ENCODE data around the gene GNPTAB.
A peak's percentile ranks its signal among the peaks of the same experiment; 100 is the strongest.

Gene GNPTAB

GRCh38 chr12:101729842-101730241 is 100.9 kb downstream of the GNPTAB start:
- DNase-seq, result no peak

- no peak for DNase-seq
Observed at GRCh38 chr12:101727098-101727497, 103.7 kb downstream of the GNPTAB start.

- DNase-seq, result no peak
Observed at GRCh38 chr12:101722392-101722791, 108.4 kb downstream of the GNPTAB start.

- DNase-seq, result no peak
Observed at GRCh38 chr12:101720118-101720517, 110.6 kb downstream of the GNPTAB start.

GRCh38 chr12:101719566-101719965 is 111.2 kb downstream of the GNPTAB start:
- no peak for DNase-seq

GRCh38 chr12:101714877-101715444 is 115.8 kb downstream of the GNPTAB start:
- no peak for DNase-seq

GRCh38 chr12:101713930-101714329 is 116.8 kb downstream of the GNPTAB start:
- DNase-seq, result no peak

GRCh38 chr12:101713059-101713682 is 117.6 kb downstream of the GNPTAB start:
- no peak for DNase-seq

GRCh38 chr12:101710288-101710687 is 120.5 kb downstream of the GNPTAB start:
- no peak for DNase-seq

GRCh38 chr12:101707131-101707782 is 123.5 kb downstream of the GNPTAB start:
- no peak for DNase-seq

GRCh38 chr12:101706403-101706802 is 124.4 kb downstream of the GNPTAB start:
- DNase-seq, result no peak

- no peak for DNase-seq
Observed at GRCh38 chr12:101703487-101703886, 127.3 kb downstream of the GNPTAB start.

- no peak for DNase-seq
Observed at GRCh38 chr12:101700299-101700820, 130.4 kb downstream of the GNPTAB start.

GRCh38 chr12:101698800-101699347 is 131.9 kb downstream of the GNPTAB start:
- DNase-seq, result no peak

GRCh38 chr12:101697930-101698799 is 132.6 kb downstream of the GNPTAB start:
- peak; percentile 35 for DNase-seq

- DNase-seq, result peak; percentile 76
Observed at GRCh38 chr12:101697197-101697929, 133.4 kb downstream of the GNPTAB start, which contains the start of gene CHPT1. TSS of gene CHPT1 (plus strand) at chr12:101697640. CDS start at chr12:101697862, 222 bp downstream.

GRCh38 chr12:101696251-101697196 is 134.2 kb downstream of the GNPTAB start:
- DNase-seq, result peak; percentile 29

- DNase-seq, result no peak
Observed at GRCh38 chr12:101695706-101696105, 135.1 kb downstream of the GNPTAB start.

Data from NCI-H1105 (cell line).